B cell (primary cell): ENCODE data around the gene TCFL5.

ENCODE experiments used
- EZH2 ChIP-seq: IDR thresholded peaks from 2 replicates; pipeline ENCODE4 v1.6.1; 2012; ENCODE audit warnings: borderline replicate concordance, low read depth, mild to moderate bottlenecking, moderate library complexity, low read length; ENCODE audit not compliant: insufficient read depth, poor library complexity, severe bottlenecking
- TF ChIP-seq, protein P1 (sequence below): fragments of 200-600 bp; IDR thresholded peaks from one replicate; pipeline ENCODE4 v1.8.0; 2022; ENCODE audit warnings: antibody characterized with exemption, mild to moderate bottlenecking

DNA sequence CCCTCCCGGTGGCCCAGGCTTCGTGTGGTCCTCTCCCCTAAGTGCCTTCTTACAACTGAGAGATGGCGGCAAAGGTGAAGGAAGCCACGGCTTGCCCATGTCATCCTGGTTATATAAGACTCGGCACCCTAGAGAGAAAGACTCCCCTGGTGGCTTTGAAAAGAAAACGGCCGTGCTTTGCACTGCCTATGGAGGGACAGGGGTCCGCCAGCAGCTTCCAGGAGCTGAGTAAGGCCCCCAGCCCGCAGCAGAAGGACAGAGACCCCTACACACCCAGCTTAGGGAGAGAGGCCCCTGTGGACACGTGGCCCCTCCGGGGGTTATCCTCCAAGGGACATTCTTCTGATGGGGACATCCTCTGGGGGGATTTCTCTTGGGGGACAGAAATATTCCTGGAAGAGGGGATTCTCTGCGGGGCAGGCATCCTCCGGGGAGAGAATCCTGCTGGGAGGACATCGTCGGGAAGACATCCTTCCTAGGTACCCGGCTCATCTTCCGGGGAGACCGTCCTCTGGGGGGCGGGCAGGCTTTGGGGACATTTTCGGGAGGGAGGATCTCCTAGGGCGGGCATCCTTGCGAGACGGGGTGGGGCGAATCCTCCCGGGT is 57.5 kb downstream of the TCFL5 start:
- no peak for TF ChIP-seq EZH2
- TF ChIP-seq, protein P1, sequence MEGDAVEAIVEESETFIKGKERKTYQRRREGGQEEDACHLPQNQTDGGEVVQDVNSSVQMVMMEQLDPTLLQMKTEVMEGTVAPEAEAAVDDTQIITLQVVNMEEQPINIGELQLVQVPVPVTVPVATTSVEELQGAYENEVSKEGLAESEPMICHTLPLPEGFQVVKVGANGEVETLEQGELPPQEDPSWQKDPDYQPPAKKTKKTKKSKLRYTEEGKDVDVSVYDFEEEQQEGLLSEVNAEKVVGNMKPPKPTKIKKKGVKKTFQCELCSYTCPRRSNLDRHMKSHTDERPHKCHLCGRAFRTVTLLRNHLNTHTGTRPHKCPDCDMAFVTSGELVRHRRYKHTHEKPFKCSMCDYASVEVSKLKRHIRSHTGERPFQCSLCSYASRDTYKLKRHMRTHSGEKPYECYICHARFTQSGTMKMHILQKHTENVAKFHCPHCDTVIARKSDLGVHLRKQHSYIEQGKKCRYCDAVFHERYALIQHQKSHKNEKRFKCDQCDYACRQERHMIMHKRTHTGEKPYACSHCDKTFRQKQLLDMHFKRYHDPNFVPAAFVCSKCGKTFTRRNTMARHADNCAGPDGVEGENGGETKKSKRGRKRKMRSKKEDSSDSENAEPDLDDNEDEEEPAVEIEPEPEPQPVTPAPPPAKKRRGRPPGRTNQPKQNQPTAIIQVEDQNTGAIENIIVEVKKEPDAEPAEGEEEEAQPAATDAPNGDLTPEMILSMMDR, result peak; percentile 29
